Epithelial cell of esophagus (primary cell): ENCODE data around the gene ZNF579.

Source experiments
- DNase-seq: peaks from one replicate; pipeline ENCODE4 v3.0.0; 2010; ENCODE audit warnings: low read depth
- H3K4me3 ChIP-seq: 2 replicates; pipeline ENCODE4 v1.5.1; 2011; ENCODE audit warnings: mild to moderate bottlenecking, low read length, control low read depth
- TF ChIP-seq, protein P1 (sequence below): IDR thresholded peaks from 2 replicates; pipeline ENCODE4 v1.5.1; 2011; ENCODE audit warnings: low read depth, mild to moderate bottlenecking, low read length, control low read depth, inconsistent platforms; ENCODE audit not compliant: insufficient read depth; ENCODE audit errors: missing control alignments

The ZNF579 gene

DNA sequence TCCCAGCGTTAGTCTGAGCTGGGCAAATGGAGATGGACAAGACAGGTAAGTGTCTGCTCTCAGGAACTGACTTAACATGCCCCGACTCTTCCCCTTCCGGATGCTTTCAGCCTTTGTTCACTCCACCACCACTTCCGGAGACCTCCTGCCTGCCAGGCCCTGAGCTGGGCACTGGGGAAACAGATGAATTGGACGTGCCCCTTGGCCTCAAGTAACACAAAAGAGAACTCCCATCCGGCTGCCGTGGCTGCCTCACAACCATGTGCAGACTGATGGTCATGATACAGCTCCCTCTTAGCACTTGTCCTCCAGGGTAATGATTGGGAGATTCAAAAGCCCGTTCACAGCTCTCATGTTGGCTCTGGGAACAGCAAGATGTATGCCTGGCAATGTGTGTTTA is 36.8 kb upstream of the ZNF579 start:
- no peak overlapping the region for H3K4me3 ChIP-seq
- no peak for DNase-seq
- TF ChIP-seq, protein P1, sequence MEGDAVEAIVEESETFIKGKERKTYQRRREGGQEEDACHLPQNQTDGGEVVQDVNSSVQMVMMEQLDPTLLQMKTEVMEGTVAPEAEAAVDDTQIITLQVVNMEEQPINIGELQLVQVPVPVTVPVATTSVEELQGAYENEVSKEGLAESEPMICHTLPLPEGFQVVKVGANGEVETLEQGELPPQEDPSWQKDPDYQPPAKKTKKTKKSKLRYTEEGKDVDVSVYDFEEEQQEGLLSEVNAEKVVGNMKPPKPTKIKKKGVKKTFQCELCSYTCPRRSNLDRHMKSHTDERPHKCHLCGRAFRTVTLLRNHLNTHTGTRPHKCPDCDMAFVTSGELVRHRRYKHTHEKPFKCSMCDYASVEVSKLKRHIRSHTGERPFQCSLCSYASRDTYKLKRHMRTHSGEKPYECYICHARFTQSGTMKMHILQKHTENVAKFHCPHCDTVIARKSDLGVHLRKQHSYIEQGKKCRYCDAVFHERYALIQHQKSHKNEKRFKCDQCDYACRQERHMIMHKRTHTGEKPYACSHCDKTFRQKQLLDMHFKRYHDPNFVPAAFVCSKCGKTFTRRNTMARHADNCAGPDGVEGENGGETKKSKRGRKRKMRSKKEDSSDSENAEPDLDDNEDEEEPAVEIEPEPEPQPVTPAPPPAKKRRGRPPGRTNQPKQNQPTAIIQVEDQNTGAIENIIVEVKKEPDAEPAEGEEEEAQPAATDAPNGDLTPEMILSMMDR, result no peak

DNA sequence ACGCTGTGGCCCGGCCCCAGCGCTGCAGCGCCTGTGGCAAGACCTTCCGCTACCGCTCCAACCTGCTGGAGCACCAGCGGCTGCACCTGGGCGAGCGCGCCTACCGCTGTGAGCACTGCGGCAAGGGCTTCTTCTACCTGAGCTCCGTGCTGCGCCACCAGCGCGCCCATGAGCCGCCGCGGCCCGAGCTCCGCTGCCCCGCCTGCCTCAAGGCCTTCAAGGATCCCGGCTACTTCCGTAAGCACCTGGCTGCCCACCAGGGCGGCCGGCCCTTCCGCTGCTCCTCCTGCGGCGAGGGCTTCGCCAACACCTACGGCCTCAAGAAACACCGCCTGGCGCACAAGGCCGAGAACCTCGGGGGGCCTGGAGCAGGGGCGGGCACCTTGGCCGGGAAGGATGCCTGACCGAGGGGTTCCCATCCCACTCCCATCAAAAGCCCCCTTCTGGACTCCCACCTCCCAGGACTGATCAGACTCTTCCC is 35.8 kb upstream of the ZNF579 start:
- TF ChIP-seq, protein P1, result no peak
- H3K4me3 ChIP-seq, result no peak overlapping the region
- no peak for DNase-seq

GRCh38 chr19:55615543-55616394 is 35.1 kb upstream of the ZNF579 start:
- TF ChIP-seq, protein P1, result no peak
- no peak overlapping the region for H3K4me3 ChIP-seq
- no peak for DNase-seq

GRCh38 chr19:55614711-55615542 is 34.3 kb upstream of the ZNF579 start:
- TF ChIP-seq, protein P1, result no peak
- H3K4me3 ChIP-seq, result no peak overlapping the region
- DNase-seq, result no peak

DNA sequence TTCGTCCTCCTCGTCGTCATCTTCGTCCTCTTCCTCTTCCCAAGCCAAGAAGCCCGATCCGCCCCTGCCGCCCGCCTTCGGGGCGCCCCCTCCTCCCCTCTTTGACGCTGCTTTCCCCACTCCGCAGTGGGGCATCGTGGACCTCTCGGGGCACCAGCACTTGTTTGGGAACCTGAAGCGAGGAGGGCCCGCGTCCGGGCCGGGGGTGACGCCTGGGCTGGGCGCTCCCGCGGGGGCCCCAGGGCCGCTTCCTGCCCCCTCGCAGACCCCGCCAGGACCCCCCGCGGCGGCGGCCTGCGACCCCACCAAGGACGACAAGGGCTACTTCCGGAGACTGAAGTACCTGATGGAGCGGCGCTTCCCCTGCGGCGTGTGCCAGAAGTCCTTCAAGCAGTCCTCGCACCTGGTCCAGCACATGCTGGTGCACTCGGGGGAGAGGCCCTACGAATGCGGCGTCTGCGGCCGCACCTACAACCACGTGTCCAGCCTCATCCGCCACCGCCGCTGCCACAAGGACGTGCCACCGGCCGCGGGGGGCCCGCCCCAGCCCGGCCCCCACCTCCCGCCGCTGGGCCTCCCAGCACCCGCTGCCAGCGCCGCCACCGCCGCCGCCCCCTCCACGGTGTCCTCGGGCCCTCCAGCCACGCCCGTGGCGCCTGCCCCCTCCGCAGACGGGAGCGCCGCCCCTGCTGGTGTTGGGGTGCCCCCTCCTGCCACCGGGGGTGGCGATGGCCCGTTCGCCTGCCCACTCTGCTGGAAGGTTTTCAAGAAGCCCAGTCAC is 33.5 kb upstream of the ZNF579 start:
- TF ChIP-seq, protein P1, result no peak
- no peak overlapping the region for H3K4me3 ChIP-seq
- no peak for DNase-seq

DNA sequence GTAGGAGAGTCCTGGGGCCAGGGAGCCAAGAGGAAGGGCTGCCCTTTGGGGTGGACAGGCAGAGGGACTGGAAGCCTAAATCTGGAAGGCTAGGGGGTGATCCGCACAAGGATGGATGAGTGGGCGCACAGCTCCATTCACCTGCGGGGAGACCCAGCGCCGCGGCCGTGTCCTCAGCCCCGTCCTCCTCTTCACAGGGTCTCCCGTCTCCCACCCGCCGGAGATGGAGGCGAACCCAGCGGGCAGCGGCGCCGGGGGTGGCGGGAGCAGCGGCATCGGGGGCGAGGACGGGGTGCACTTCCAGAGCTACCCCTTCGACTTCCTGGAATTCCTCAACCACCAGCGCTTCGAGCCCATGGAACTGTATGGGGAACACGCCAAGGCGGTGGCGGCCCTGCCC is 32.7 kb upstream of the ZNF579 start:
- no peak for DNase-seq
- H3K4me3 ChIP-seq, result no peak overlapping the region
- TF ChIP-seq, protein P1, result no peak
